Measurements from ENCODE around the gene PYGO2.
"Not testable (repeated sequence)": the region's sequence is repeated elsewhere in the genome, so short reads cannot be mapped to it uniquely, and the experiment has no call there.

Gene PYGO2

GRCh38 chr1:154940213-154940560, 21.4 kb downstream of the PYGO2 start:
- no peak for DNase-seq

- DNase-seq, result no peak
These were observed 22.8 kb downstream of the PYGO2 start for GRCh38 chr1:154938604-154939399.

- DNase-seq, result no peak
These were observed 23.6 kb downstream of the PYGO2 start for GRCh38 chr1:154937988-154938386.

GRCh38 chr1:154937085-154937987, 24.2 kb downstream of the PYGO2 start:
- DNase-seq, result peak; percentile 94

- peak; percentile 97 for DNase-seq
These were observed 25.0 kb downstream of the PYGO2 start, which contains the start of gene PMVK for GRCh38 chr1:154936555-154937084. TSS of gene PMVK (minus strand) at chr1:154936719. CDS start at chr1:154936685, 34 bp downstream.

GRCh38 chr1:154935749-154936554, 25.6 kb downstream of the PYGO2 start:
- DNase-seq, result no peak

- no peak for DNase-seq
These were observed 27.1 kb downstream of the PYGO2 start for GRCh38 chr1:154934358-154934948.

- DNase-seq, result no peak
These were observed 29.6 kb downstream of the PYGO2 start for GRCh38 chr1:154931940-154932487.

GRCh38 chr1:154926201-154926600, 35.4 kb downstream of the PYGO2 start:
- DNase-seq, result no peak

- DNase-seq, result no peak
These were observed 36.0 kb downstream of the PYGO2 start for GRCh38 chr1:154925335-154926170.

- no peak for DNase-seq
These were observed 37.9 kb downstream of the PYGO2 start for GRCh38 chr1:154923695-154924094.

- no peak for DNase-seq
These were observed 48.3 kb downstream of the PYGO2 start for GRCh38 chr1:154913273-154913672.

- DNase-seq, result no peak
These were observed 48.8 kb downstream of the PYGO2 start for GRCh38 chr1:154912755-154913154.

GRCh38 chr1:154911691-154912550, 49.7 kb downstream of the PYGO2 start:
- DNase-seq, result no peak

- DNase-seq, result no peak
These were observed 50.7 kb downstream of the PYGO2 start for GRCh38 chr1:154910851-154911250.

GRCh38 chr1:154908937-154909336, 52.6 kb downstream of the PYGO2 start:
- no peak for DNase-seq

GRCh38 chr1:154908129-154908528, 53.5 kb downstream of the PYGO2 start:
- not testable (repeated sequence) for DNase-seq
